Liver (tissue), 3 donors: Measurements from ENCODE around the gene FKBP1A.

ENCODE experiments used
- CTCF ChIP-seq: fragments of 150-350 bp; IDR thresholded peaks from 2 replicates; pipeline ENCODE4 v1.5.1; 2017; ENCODE audit warnings: improper control_type of control experiment, low read depth, low read length; ENCODE audit not compliant: missing input control
- REST ChIP-seq: IDR thresholded peaks from 2 replicates; pipeline ENCODE4 v1.6.1; 2016; ENCODE audit warnings: antibody characterized with exemption, mild to moderate bottlenecking
- TAF1 ChIP-seq: conservative IDR thresholded peaks from 2 replicates; pipeline ENCODE4 v1.6.1; 2016; ENCODE audit warnings: antibody characterized with exemption, mild to moderate bottlenecking
- TF ChIP-seq, protein P1 (sequence below): IDR thresholded peaks from 2 replicates; pipeline ENCODE4 v1.6.1; 2016; ENCODE audit warnings: antibody characterized with exemption
- TF ChIP-seq, protein P2 (sequence below): IDR thresholded peaks from 2 replicates; pipeline ENCODE4 v1.6.1; 2016; ENCODE audit warnings: antibody characterized with exemption
- donor health status: healthy.
- donor health status: healthy.

- TF ChIP-seq CTCF = no peak
- no peak for TF ChIP-seq TAF1
- TF ChIP-seq, protein P1, sequence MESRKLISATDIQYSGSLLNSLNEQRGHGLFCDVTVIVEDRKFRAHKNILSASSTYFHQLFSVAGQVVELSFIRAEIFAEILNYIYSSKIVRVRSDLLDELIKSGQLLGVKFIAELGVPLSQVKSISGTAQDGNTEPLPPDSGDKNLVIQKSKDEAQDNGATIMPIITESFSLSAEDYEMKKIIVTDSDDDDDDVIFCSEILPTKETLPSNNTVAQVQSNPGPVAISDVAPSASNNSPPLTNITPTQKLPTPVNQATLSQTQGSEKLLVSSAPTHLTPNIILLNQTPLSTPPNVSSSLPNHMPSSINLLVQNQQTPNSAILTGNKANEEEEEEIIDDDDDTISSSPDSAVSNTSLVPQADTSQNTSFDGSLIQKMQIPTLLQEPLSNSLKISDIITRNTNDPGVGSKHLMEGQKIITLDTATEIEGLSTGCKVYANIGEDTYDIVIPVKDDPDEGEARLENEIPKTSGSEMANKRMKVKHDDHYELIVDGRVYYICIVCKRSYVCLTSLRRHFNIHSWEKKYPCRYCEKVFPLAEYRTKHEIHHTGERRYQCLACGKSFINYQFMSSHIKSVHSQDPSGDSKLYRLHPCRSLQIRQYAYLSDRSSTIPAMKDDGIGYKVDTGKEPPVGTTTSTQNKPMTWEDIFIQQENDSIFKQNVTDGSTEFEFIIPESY = no peak
- TF ChIP-seq, protein P2, sequence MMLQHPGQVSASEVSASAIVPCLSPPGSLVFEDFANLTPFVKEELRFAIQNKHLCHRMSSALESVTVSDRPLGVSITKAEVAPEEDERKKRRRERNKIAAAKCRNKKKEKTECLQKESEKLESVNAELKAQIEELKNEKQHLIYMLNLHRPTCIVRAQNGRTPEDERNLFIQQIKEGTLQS = no peak
- no peak for TF ChIP-seq REST
Observed at GRCh38 chr20:1337441-1337840, 55.4 kb downstream of the FKBP1A start.
